Mucosa of stomach (tissue), 1 donor: ENCODE data around the gene ZNF282.

Experiments used
- H3K27me3 ChIP-seq: one replicate; pipeline ENCODE4 v1.7.0; 2013; ENCODE audit warnings: mild to moderate bottlenecking, low read length; ENCODE audit not compliant: control insufficient read depth, insufficient read depth
- H3K36me3 ChIP-seq: one replicate; pipeline ENCODE4 v1.7.0; 2013; ENCODE audit warnings: low read length; ENCODE audit not compliant: control insufficient read depth, insufficient read depth
- H3K4me1 ChIP-seq: one replicate; pipeline ENCODE4 v1.7.0; 2013; ENCODE audit warnings: mild to moderate bottlenecking, low read length; ENCODE audit not compliant: control insufficient read depth, insufficient read depth
- H3K4me3 ChIP-seq: one replicate; pipeline ENCODE4 v1.7.0; 2013; ENCODE audit warnings: low read length
- H3K9ac ChIP-seq: one replicate; pipeline ENCODE4 v1.7.0; 2013; ENCODE audit warnings: mild to moderate bottlenecking, low read length, moderate library complexity
- H3K9me3 ChIP-seq: one replicate; pipeline ENCODE4 v1.7.0; 2013; ENCODE audit warnings: mild to moderate bottlenecking, low read length, moderate library complexity; ENCODE audit not compliant: control insufficient read depth
- donor health status: Pancreatic carcinoma.

The ZNF282 gene

GRCh38 chr7:149196705-149197171 lies 1.4 kb downstream of the ZNF282 start:
- H3K4me1 ChIP-seq: peaks cover 23% of the 10 kb centered on the region
- peak overlapping the region; percentile 67 for H3K4me3 ChIP-seq
- no peaks in the 10 kb centered on the region for H3K27me3 ChIP-seq
- peak overlapping the region; percentile 93 for H3K9ac ChIP-seq
- no peaks in the 10 kb centered on the region for H3K9me3 ChIP-seq
- H3K36me3 ChIP-seq: peaks cover 17% of the 10 kb centered on the region

GRCh38 chr7:149197675-149198074 lies 2.3 kb downstream of the ZNF282 start:
- peaks cover 23% of the 10 kb centered on the region for H3K4me1 ChIP-seq
- no peak overlapping the region for H3K9ac ChIP-seq
- no peaks in the 10 kb centered on the region for H3K27me3 ChIP-seq
- peaks cover 17% of the 10 kb centered on the region for H3K36me3 ChIP-seq
- no peaks in the 10 kb centered on the region for H3K9me3 ChIP-seq
- no peak overlapping the region for H3K4me3 ChIP-seq

- H3K27me3 ChIP-seq: no peaks in the 10 kb centered on the region
- peaks cover 23% of the 10 kb centered on the region for H3K4me1 ChIP-seq
- no peak overlapping the region for H3K9ac ChIP-seq
- H3K9me3 ChIP-seq: no peaks in the 10 kb centered on the region
- H3K36me3 ChIP-seq: peaks cover 17% of the 10 kb centered on the region
- H3K4me3 ChIP-seq: no peak overlapping the region
Measured at GRCh38 chr7:149198161-149198816, 2.9 kb downstream of the ZNF282 start.

GRCh38 chr7:149199234-149199995 lies 4.1 kb downstream of the ZNF282 start:
- Histone ChIP-seq H3K9me3 (no peaks in the 10 kb centered on the region), H3K4me3 (no peak overlapping the region), H3K4me1 (peaks cover 23% of the 10 kb centered on the region), H3K27me3 (no peaks in the 10 kb centered on the region), H3K9ac (no peak overlapping the region), H3K36me3 (peaks cover 24% of the 10 kb centered on the region)

GRCh38 chr7:149202831-149203231 lies 7.5 kb downstream of the ZNF282 start:
- H3K4me3 ChIP-seq: no peak overlapping the region
- peaks cover 36% of the 10 kb centered on the region for H3K36me3 ChIP-seq
- no peaks in the 10 kb centered on the region for H3K9me3 ChIP-seq
- peaks cover 12% of the 10 kb centered on the region for H3K4me1 ChIP-seq
- H3K27me3 ChIP-seq: no peaks in the 10 kb centered on the region
- H3K9ac ChIP-seq: no peak overlapping the region

GRCh38 chr7:149205690-149206381 lies 10.5 kb downstream of the ZNF282 start:
- H3K9ac ChIP-seq: no peak overlapping the region
- no peaks in the 10 kb centered on the region for H3K27me3 ChIP-seq
- H3K4me3 ChIP-seq: no peak overlapping the region
- peaks cover 12% of the 10 kb centered on the region for H3K4me1 ChIP-seq
- H3K9me3 ChIP-seq: no peaks in the 10 kb centered on the region
- peaks cover 25% of the 10 kb centered on the region for H3K36me3 ChIP-seq

GRCh38 chr7:149207324-149208035 lies 12.1 kb downstream of the ZNF282 start:
- peaks cover 28% of the 10 kb centered on the region for H3K36me3 ChIP-seq
- no peak overlapping the region for H3K4me3 ChIP-seq
- H3K9ac ChIP-seq: no peak overlapping the region
- no peaks in the 10 kb centered on the region for H3K9me3 ChIP-seq
- no peaks in the 10 kb centered on the region for H3K27me3 ChIP-seq
- H3K4me1 ChIP-seq: peaks cover 12% of the 10 kb centered on the region

GRCh38 chr7:149209518-149210269 lies 14.3 kb downstream of the ZNF282 start:
- Histone ChIP-seq H3K4me1 (peaks cover 12% of the 10 kb centered on the region), H3K9ac (no peak overlapping the region), H3K9me3 (no peaks in the 10 kb centered on the region), H3K36me3 (peaks cover 28% of the 10 kb centered on the region), H3K27me3 (no peaks in the 10 kb centered on the region), H3K4me3 (no peak overlapping the region)

GRCh38 chr7:149210551-149210950 lies 15.2 kb downstream of the ZNF282 start:
- Histone ChIP-seq H3K27me3 (no peaks in the 10 kb centered on the region), H3K4me3 (no peak overlapping the region), H3K9ac (no peak overlapping the region), H3K4me1 (peaks cover 10% of the 10 kb centered on the region), H3K36me3 (peaks cover 30% of the 10 kb centered on the region), H3K9me3 (no peaks in the 10 kb centered on the region)

GRCh38 chr7:149214020-149214720 lies 18.8 kb downstream of the ZNF282 start:
- no peak overlapping the region for H3K9ac ChIP-seq
- peaks cover 25% of the 10 kb centered on the region for H3K36me3 ChIP-seq
- H3K4me1 ChIP-seq: no peaks in the 10 kb centered on the region
- no peaks in the 10 kb centered on the region for H3K27me3 ChIP-seq
- H3K9me3 ChIP-seq: no peaks in the 10 kb centered on the region
- no peak overlapping the region for H3K4me3 ChIP-seq

- H3K27me3 ChIP-seq: no peaks in the 10 kb centered on the region
- no peaks in the 10 kb centered on the region for H3K9me3 ChIP-seq
- no peak overlapping the region for H3K9ac ChIP-seq
- H3K36me3 ChIP-seq: peaks cover 18% of the 10 kb centered on the region
- H3K4me3 ChIP-seq: no peak overlapping the region
- H3K4me1 ChIP-seq: no peaks in the 10 kb centered on the region
Measured at GRCh38 chr7:149216402-149216801, 21.1 kb downstream of the ZNF282 start.
